ENCODE measurements around the gene ABHD14A.

The ABHD14A gene

GRCh38 chr3:51971350-51971749 is 3.5 kb upstream of the ABHD14A start:
- peaks cover 20% of the 10 kb centered on the region for H3K36me3 Mint-ChIP-seq
- peak overlapping the region; percentile 40 for H3K27ac Mint-ChIP-seq
- H3K4me3 Mint-ChIP-seq, result no peak overlapping the region
- no peak for DNase-seq (ENCODE audit: low spot score in 2 of 2)
- no peaks in the 10 kb centered on the region for H3K9me3 Mint-ChIP-seq
- no peak for ATAC-seq
- H3K4me1 Mint-ChIP-seq, result peaks cover 50% of the 10 kb centered on the region

- DNase-seq (ENCODE audit: low spot score in 2 of 2) (peak in 1 of 2 donors; percentile 69), ATAC-seq (peak; percentile 43)
- peak overlapping the region; percentile 82 for H3K4me3 Mint-ChIP-seq
- H3K36me3 Mint-ChIP-seq, result peaks cover 20% of the 10 kb centered on the region
- peaks cover 42% of the 10 kb centered on the region for H3K4me1 Mint-ChIP-seq
- peak overlapping the region; percentile 96 for H3K27ac Mint-ChIP-seq
- H3K9me3 Mint-ChIP-seq, result no peaks in the 10 kb centered on the region
These were observed 444 bp upstream of the ABHD14A start for GRCh38 chr3:51974277-51974962.

- H3K36me3 Mint-ChIP-seq, result peaks cover 21% of the 10 kb centered on the region
- DNase-seq (ENCODE audit: low spot score in 2 of 2) (no peak), ATAC-seq (no peak)
- H3K9me3 Mint-ChIP-seq, result no peaks in the 10 kb centered on the region
- peak overlapping the region; percentile 82 for H3K4me3 Mint-ChIP-seq
- peak overlapping the region; percentile 96 for H3K27ac Mint-ChIP-seq
- peaks cover 46% of the 10 kb centered on the region for H3K4me1 Mint-ChIP-seq
These were observed 1.1 kb downstream of the ABHD14A start for GRCh38 chr3:51975852-51976549.

GRCh38 chr3:51977446-51978142 is 2.7 kb downstream of the ABHD14A start:
- H3K36me3 Mint-ChIP-seq, result peaks cover 22% of the 10 kb centered on the region
- peaks cover 57% of the 10 kb centered on the region for H3K4me1 Mint-ChIP-seq
- DNase-seq (ENCODE audit: low spot score in 2 of 2), result no peak
- ATAC-seq, result peak; percentile 52
- H3K4me3 Mint-ChIP-seq, result peak overlapping the region; percentile 31
- peak overlapping the region; percentile 77 for H3K27ac Mint-ChIP-seq
- no peaks in the 10 kb centered on the region for H3K9me3 Mint-ChIP-seq

GRCh38 chr3:51978143-51978502 is 3.3 kb downstream of the ABHD14A start:
- Mint-ChIP-seq H3K4me3 (no peak overlapping the region), H3K27ac (peak overlapping the region; percentile 77), H3K4me1 (peaks cover 62% of the 10 kb centered on the region), H3K9me3 (no peaks in the 10 kb centered on the region), H3K36me3 (peaks cover 22% of the 10 kb centered on the region)
- ATAC-seq (no peak), DNase-seq (ENCODE audit: low spot score in 2 of 2) (no peak)

GRCh38 chr3:51980253-51980652 is 5.4 kb downstream of the ABHD14A start:
- DNase-seq (ENCODE audit: low spot score in 2 of 2), result no peak
- H3K4me1 Mint-ChIP-seq, result peaks cover 55% of the 10 kb centered on the region
- ATAC-seq, result no peak
- no peak overlapping the region for H3K27ac Mint-ChIP-seq
- no peak overlapping the region for H3K4me3 Mint-ChIP-seq
- H3K36me3 Mint-ChIP-seq, result peaks cover 13% of the 10 kb centered on the region
- H3K9me3 Mint-ChIP-seq, result no peaks in the 10 kb centered on the region

- peak overlapping the region; percentile 96 for H3K27ac Mint-ChIP-seq
These were observed 7.5 kb downstream of the ABHD14A start for GRCh38 chr3:51982352-51982837.

GRCh38 chr3:51982838-51983577 is 8.1 kb downstream of the ABHD14A start, which contains the start of gene ACY1:
ACY1 (plus strand) TSS chr3:51983535; CDS start chr3:51984065, 530 bp downstream.
- H3K27ac Mint-ChIP-seq, result peak within 1 kb of the TSS; percentile 96
- H3K4me3 Mint-ChIP-seq, result peak within 1 kb of the TSS; percentile 85
- H3K4me1 Mint-ChIP-seq, result peaks cover 31% of the 10 kb centered on the region
- no peaks in the 10 kb centered on the region for H3K9me3 Mint-ChIP-seq
- DNase-seq (ENCODE audit: low spot score in 2 of 2) (peak; percentile 71 to 90), ATAC-seq (peak; percentile 87)
- H3K36me3 Mint-ChIP-seq, result peaks cover 11% of the 10 kb centered on the region

More at GRCh38 chr3:51982352-51982837, 7.5 kb downstream of the ABHD14A start:
- ATAC-seq (peak; percentile 47), DNase-seq (ENCODE audit: low spot score in 2 of 2) (peak in 1 of 2 donors; percentile 68)
- Mint-ChIP-seq H3K4me1 (peaks cover 36% of the 10 kb centered on the region), H3K9me3 (no peaks in the 10 kb centered on the region), H3K4me3 (peak overlapping the region; percentile 85), H3K36me3 (peaks cover 8% of the 10 kb centered on the region)

GRCh38 chr3:51983578-51984268 is 8.9 kb downstream of the ABHD14A start:
- peak; percentile 1 for ATAC-seq
- Mint-ChIP-seq H3K4me1 (peaks cover 35% of the 10 kb centered on the region), H3K4me3 (peak overlapping the region; percentile 85), H3K36me3 (peaks cover 18% of the 10 kb centered on the region), H3K27ac (peak overlapping the region; percentile 96), H3K9me3 (no peaks in the 10 kb centered on the region)
- DNase-seq (ENCODE audit: low spot score in 2 of 2), result no peak

- Mint-ChIP-seq H3K27ac (peak overlapping the region; percentile 96), H3K36me3 (peaks cover 24% of the 10 kb centered on the region), H3K4me1 (peaks cover 40% of the 10 kb centered on the region), H3K9me3 (no peaks in the 10 kb centered on the region), H3K4me3 (peak overlapping the region; percentile 85)
- no peak for ATAC-seq
- DNase-seq (ENCODE audit: low spot score in 2 of 2), result no peak
These were observed 9.4 kb downstream of the ABHD14A start for GRCh38 chr3:51984269-51984647.

GRCh38 chr3:51985063-51985462 is 10.2 kb downstream of the ABHD14A start:
- Mint-ChIP-seq H3K36me3 (peaks cover 26% of the 10 kb centered on the region), H3K27ac (peak overlapping the region; percentile 96), H3K9me3 (no peaks in the 10 kb centered on the region), H3K4me3 (no peak overlapping the region), H3K4me1 (peaks cover 40% of the 10 kb centered on the region)
- no peak for ATAC-seq
- DNase-seq (ENCODE audit: low spot score in 2 of 2), result no peak

- no peaks in the 10 kb centered on the region for H3K9me3 Mint-ChIP-seq
- no peak for DNase-seq (ENCODE audit: low spot score in 2 of 2)
- H3K36me3 Mint-ChIP-seq, result peaks cover 27% of the 10 kb centered on the region
- no peak overlapping the region for H3K4me3 Mint-ChIP-seq
- no peak for ATAC-seq
- peaks cover 40% of the 10 kb centered on the region for H3K4me1 Mint-ChIP-seq
- H3K27ac Mint-ChIP-seq, result peak overlapping the region; percentile 90
These were observed 11.4 kb downstream of the ABHD14A start for GRCh38 chr3:51986010-51986947.

GRCh38 chr3:51987568-51987967 is 12.7 kb downstream of the ABHD14A start:
- Mint-ChIP-seq H3K4me1 (peaks cover 38% of the 10 kb centered on the region), H3K4me3 (no peak overlapping the region), H3K36me3 (peaks cover 37% of the 10 kb centered on the region), H3K9me3 (no peaks in the 10 kb centered on the region), H3K27ac (peak overlapping the region; percentile 90)
- ATAC-seq (no peak), DNase-seq (ENCODE audit: low spot score in 2 of 2) (no peak)
